Neuron (in vitro differentiated cells): ENCODE results near the gene TPPP2.
"Not testable (repeated sequence)": the region's sequence is repeated elsewhere in the genome, so short reads cannot be mapped to it uniquely, and the experiment has no call there.

ENCODE experiments used
- H2AFZ ChIP-seq: one replicate; pipeline ENCODE4 v1.6.1; 2013; ENCODE audit warnings: low read depth, mild to moderate bottlenecking, inconsistent platforms, low read length, moderate library complexity
- H3K27me3 ChIP-seq: one replicate; pipeline ENCODE4 v1.6.1; 2013; ENCODE audit warnings: low read length; ENCODE audit not compliant: insufficient read depth
- H3K36me3 ChIP-seq: one replicate; pipeline ENCODE4 v1.6.1; 2013; ENCODE audit warnings: low read length; ENCODE audit not compliant: insufficient read depth
- H3K4me1 ChIP-seq: one replicate; pipeline ENCODE4 v1.6.1; 2013; ENCODE audit warnings: low read length; ENCODE audit not compliant: insufficient read depth
- H3K4me3 ChIP-seq: 2 replicates; pipeline ENCODE4 v1.5.1; 2013; ENCODE audit warnings: mild to moderate bottlenecking, low read length, moderate library complexity
- H3K9me3 ChIP-seq: one replicate; pipeline ENCODE4 v1.6.1; 2013; ENCODE audit warnings: low read length

Gene TPPP2

DNA sequence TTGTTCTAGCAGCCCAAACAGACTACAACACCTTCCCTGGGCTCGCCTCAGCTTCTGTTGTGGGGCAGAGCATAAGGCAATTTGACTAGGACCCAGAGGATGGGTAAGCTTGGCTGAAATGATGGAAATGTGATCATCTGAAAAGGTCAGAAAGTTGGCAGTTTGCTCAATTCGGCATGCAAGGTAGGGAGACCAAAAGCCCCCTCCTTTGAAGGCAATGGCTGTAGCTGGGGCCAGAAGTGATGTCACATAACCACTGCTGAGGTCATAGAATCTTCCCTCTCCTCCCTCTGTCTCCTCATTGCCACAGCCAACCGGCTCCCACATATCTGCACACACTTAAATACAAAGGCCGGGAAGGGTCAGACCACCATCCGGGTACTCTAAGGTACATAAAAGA is at the start of gene TPPP2:
Gene TPPP2 (plus strand): TSS at position 301 of the 400 bp plus-strand sequence. CDS start 365 bp downstream, outside the sequence.
- H3K27me3 ChIP-seq, result peaks cover 63% of the 10 kb centered on the region
- no peaks in the 10 kb centered on the region for H3K9me3 ChIP-seq
- H2AFZ ChIP-seq, result no peak within 1 kb of the TSS
- H3K36me3 ChIP-seq, result no peaks in the 10 kb centered on the region
- peaks cover 4% of the 10 kb centered on the region for H3K4me1 ChIP-seq
- no peak within 1 kb of the TSS for H3K4me3 ChIP-seq

DNA sequence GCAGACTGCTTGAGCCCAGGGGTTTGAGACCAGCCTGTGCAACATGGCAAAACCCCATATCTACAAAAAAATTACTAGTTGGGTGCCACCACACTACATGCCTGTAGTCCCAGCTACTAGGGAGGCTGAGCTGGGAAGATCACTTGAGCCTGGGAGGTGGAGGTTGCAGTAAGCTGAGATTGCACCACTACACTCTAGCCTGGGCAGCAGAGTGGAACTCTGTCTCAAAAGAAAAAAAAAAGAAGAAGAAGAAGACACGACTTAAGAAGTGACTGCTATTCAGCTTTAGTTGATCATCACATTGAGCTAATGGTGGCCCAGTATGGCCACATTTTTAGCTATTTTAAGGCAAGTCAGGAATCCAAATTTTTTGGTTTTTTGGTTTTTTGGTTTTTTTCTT is 49.1 kb upstream of the TPPP2 start:
- no peaks in the 10 kb centered on the region for H3K36me3 ChIP-seq
- no peaks in the 10 kb centered on the region for H3K4me1 ChIP-seq
- no peak overlapping the region for H2AFZ ChIP-seq
- H3K9me3 ChIP-seq, result no peaks in the 10 kb centered on the region
- peaks cover 14% of the 10 kb centered on the region for H3K27me3 ChIP-seq
- no peak overlapping the region for H3K4me3 ChIP-seq

DNA sequence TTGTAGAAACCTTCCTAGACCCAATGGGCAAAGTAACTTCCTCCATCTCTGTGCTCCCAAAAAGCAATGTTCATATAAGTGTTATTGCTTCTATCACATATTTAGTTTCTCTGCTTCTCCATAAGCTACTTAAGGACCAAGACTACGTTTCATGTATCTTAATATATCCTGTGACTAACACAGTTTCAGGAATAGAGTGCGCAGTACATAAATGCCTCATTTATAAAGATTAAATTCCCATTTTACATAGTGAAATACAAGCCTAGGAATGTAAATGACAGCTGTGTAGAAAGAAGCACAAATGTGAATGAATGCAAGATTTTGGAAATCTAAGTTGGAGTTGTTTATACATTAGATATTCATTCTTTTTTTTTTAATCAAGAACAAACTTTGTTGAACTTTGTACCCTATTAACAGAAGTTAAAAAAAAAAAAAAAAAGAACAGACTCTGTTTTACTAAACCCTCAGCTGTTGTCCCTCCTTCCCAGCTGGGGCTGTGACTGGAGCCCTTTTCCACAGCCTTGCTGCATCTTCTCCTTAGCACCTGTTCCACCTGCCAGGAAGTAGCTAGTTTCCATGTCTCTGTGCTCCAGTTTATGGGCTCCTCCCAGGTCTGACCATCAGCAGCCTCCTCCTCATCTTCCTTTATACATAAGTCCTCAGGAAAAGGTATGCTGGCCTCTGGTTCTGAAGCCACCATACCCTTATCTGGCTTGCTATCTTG is 47.2 kb upstream of the TPPP2 start:
- no peak overlapping the region for H2AFZ ChIP-seq
- no peaks in the 10 kb centered on the region for H3K9me3 ChIP-seq
- no peak overlapping the region for H3K4me3 ChIP-seq
- H3K36me3 ChIP-seq, result no peaks in the 10 kb centered on the region
- H3K4me1 ChIP-seq, result no peaks in the 10 kb centered on the region
- H3K27me3 ChIP-seq, result peaks cover 10% of the 10 kb centered on the region

DNA sequence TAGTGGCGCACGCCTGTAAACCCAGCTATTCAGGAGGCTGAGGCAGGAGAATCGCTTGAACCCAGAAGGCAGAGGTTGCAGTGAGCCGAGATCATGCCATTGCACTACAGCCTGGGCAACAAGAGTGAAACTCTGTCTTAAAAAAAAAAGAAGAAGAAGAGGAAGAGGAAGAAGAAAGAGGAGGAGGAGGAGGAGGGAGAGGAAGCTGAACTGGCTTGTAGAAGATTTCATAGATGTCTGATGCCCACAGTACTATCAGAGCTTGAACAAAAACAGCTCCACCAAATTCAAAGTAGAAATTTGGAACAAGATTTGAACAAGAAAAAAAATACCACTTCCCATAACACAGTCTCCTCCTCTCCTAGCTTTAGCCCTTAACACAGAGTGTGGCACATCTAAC is 44.4 kb upstream of the TPPP2 start:
- H2AFZ ChIP-seq, H3K36me3 ChIP-seq, H3K9me3 ChIP-seq, H3K4me3 ChIP-seq, H3K4me1 ChIP-seq, H3K27me3 ChIP-seq: not testable (repeated sequence)

DNA sequence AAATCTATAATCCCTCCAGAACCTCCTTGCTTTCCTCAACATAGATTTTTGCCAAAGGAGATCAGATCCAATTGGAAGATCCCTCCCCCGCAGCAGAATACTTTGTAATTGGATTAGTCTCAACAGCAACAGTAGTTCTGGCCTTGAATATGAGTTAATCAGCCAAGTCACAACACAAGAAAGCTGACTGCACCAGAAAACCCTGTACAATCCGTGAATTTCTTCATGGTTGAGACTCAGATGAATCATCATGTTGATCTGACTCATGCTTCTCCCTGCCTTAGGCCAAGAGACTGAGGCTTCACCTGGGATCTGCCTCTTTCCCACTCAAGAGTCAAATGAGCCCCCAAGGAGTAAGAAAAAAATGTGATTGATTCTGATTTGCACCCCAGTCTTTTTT is 43.2 kb upstream of the TPPP2 start:
- no peaks in the 10 kb centered on the region for H3K27me3 ChIP-seq
- H3K36me3 ChIP-seq, result peaks cover 3% of the 10 kb centered on the region
- H3K4me3 ChIP-seq, result no peak overlapping the region
- no peak overlapping the region for H2AFZ ChIP-seq
- peaks cover 14% of the 10 kb centered on the region for H3K4me1 ChIP-seq
- H3K9me3 ChIP-seq, result no peaks in the 10 kb centered on the region

DNA sequence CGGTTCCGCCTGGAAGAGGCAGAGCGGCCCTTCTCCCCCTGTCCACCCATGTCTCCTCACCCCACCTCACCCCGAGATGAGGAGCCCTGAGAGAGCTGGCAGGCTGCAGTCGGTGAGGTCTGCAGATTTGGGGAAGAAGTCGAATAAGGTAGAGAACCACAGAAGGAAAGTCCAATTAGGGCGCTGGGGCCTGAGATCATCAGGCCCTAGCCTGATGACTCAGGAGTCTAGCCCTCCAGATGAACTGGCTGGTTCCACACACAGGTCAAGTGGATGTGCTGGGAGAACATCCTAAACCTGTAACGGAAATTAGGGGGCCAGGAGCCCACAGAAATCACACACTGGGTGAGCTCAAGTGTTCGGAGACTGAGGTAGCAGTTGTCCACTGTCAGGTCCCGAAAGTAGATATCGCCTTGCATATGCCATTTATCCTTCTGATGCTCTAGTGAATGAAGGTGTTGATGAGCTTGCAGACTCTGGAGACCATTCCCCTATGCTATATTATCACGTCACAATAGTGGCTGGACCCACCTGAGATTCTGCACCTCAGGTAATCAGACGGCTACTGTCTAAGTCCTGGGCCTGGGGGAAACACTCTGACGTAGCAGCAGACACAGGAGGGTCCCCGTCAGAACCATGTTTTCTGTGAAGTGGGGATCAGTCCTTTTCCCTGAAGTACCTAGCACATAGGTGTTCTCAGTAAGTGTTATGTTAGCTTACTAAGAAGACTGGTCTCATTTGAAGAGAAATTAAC is 41.1 kb upstream of the TPPP2 start:
- Histone ChIP-seq H3K4me1 (peaks cover 14% of the 10 kb centered on the region), H3K27me3 (no peaks in the 10 kb centered on the region), H3K36me3 (peaks cover 19% of the 10 kb centered on the region), H3K4me3 (peak overlapping the region; percentile 96), H2AFZ (peak overlapping the region; percentile 12), H3K9me3 (no peaks in the 10 kb centered on the region)

DNA sequence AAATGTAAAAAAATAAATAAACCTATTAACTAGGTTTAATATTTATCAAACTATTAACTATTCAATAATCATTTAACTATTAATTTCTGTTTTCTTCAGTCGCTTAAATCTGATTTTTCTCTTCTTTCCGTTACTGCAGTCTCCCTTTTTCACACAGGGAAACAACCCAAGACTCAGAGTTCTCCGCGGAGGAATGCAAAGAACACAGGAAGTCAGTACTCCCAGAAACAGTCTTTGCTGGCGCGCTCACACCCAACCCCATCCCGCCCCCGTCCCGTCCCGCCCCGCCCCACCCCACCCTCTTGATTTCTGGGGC is 40.6 kb upstream of the TPPP2 start:
- Histone ChIP-seq H3K27me3 (no peaks in the 10 kb centered on the region), H3K36me3 (peaks cover 24% of the 10 kb centered on the region), H3K9me3 (no peaks in the 10 kb centered on the region), H2AFZ (peak overlapping the region; percentile 12), H3K4me3 (peak overlapping the region; percentile 96), H3K4me1 (peaks cover 14% of the 10 kb centered on the region)

DNA sequence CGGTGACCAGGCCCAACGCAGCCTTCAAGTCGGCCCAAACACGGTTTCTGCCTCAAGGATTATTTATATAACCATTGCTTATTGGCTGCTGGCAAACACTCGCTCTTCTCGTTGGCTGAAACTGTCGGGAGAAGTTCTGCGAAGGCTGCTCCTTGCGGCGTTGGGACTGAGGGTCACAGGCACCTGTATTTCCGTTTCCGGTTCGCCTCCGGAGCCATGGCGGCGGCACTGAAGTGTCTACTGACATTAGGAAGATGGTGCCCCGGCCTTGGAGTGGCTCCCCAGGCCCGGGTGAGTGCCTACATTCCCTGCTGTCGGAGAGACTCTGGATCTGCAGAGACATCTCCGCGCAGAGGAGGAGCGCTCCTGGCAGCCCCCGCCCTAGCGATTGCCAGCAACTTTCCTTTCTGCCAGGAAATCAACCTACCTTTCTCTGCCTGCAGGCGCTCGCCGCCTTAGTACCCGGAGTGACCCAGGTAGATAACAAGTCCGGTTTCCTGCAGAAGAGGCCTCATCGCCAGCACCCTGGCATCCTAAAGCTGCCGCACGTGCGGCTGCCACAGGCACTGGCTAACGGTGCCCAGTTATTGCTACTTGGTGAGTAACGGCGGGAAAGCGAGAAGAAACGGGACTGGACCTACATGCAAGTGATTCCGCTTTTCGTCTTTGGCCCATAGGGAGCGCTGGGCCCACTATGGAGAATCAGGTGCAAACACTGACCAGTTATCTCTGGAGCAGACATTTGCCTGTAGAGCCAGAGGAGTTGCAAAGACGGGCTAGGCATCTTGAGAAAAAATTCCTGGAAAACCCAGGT is 40.0 kb upstream of the TPPP2 start, which contains the start of gene METTL17:
Gene METTL17 (plus strand): TSS at position 194 of the 814 bp plus-strand sequence. CDS start 23 bp downstream, at position 217.
- H3K36me3 ChIP-seq, result peaks cover 30% of the 10 kb centered on the region
- peak within 1 kb of the TSS; percentile 96 for H3K4me3 ChIP-seq
- H2AFZ ChIP-seq, result peak within 1 kb of the TSS; percentile 89
- H3K27me3 ChIP-seq, result no peaks in the 10 kb centered on the region
- H3K9me3 ChIP-seq, result no peaks in the 10 kb centered on the region
- H3K4me1 ChIP-seq, result peaks cover 14% of the 10 kb centered on the region

DNA sequence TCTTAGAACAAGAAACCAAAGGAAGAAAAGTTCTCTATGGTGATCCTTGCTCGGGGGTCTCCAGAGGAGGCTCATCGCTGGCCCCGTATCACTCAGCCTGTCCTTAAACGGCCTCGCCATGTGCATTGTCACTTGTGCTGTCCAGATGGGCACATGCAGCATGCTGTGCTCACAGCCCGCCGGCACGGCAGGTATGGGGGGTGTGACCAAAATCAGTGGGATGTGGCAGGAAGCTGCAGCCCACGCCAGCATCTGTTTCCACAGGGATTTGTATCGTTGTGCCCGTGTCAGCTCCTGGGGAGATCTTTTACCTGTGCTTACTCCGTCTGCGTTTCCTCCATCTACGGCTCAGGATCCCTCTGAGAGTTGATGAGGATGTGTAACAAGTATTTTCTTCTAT is 33.5 kb upstream of the TPPP2 start:
- H3K9me3 ChIP-seq, result no peaks in the 10 kb centered on the region
- H2AFZ ChIP-seq, result no peak overlapping the region
- no peak overlapping the region for H3K4me3 ChIP-seq
- H3K4me1 ChIP-seq, result peaks cover under 1% of the 10 kb centered on the region
- H3K27me3 ChIP-seq, result no peaks in the 10 kb centered on the region
- H3K36me3 ChIP-seq, result peaks cover 53% of the 10 kb centered on the region

DNA sequence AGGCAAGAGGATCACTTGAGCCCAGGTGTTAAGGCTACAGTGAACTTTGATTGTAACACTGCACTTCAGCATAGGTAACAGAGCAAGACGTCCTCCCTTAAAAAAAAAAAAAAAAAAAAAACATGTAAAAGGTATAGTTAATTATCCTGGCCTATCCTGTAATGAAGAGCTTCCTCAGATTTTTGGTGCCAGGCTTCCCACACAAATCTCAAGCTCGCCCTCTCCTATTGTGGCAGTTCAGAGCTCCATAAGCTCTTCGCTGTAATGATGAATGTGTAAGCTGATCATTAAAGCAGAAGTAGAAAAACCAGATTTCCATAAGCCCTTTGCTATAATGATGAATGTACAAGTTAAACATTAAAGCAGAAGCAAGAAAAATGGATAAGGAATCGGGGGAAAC is 32.9 kb upstream of the TPPP2 start:
- Histone ChIP-seq H3K27me3 (no peaks in the 10 kb centered on the region), H2AFZ (no peak overlapping the region), H3K36me3 (peaks cover 47% of the 10 kb centered on the region)

DNA sequence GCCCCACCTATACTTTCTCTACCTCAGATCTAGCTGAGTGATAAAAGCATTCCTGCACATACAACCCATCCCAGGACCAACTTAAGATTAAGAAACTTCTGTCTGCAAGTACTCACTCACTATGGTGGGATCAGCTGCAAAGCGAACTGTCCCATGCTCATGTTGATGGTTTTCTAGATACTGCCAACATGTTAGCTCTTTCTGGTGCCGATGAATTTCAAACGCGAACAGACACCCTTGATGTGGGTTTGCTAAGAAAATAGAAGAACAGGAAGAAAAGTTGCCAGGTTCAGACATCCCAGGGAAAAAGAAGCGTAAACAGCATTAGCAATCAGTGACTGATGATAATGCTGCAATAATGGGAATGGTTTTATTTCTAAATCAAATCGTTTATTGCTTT is 32.5 kb upstream of the TPPP2 start:
- no peaks in the 10 kb centered on the region for H3K27me3 ChIP-seq

More for the DNA sequence above, 32.9 kb upstream of the TPPP2 start:
- Histone ChIP-seq H3K9me3 (no peaks in the 10 kb centered on the region), H3K4me1 (no peaks in the 10 kb centered on the region), H3K4me3 (no peak overlapping the region)

DNA sequence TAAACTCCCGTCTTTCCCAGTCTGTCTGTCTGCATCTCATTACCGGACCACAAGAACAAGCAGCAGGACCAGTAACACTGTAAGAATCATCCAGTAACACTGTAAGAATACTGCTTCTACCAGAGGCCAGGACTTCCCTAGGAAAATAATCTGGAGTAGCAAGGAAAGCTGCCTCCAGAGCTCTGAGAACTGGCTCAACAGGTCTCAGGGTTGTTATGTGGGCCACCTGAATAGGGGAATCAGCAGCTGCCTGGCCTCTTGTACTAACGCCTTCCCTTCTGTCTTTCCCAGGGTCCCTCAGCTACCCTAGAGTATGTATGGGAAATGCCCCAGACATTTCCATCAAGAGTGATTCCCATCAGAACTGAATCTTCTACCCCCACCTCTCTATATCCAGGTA is 31.9 kb upstream of the TPPP2 start:
- H3K27me3 ChIP-seq, result no peaks in the 10 kb centered on the region
- H3K4me3 ChIP-seq, result no peak overlapping the region
- no peak overlapping the region for H2AFZ ChIP-seq

More for the DNA sequence above, 32.5 kb upstream of the TPPP2 start:
- Histone ChIP-seq H3K9me3 (no peaks in the 10 kb centered on the region), H3K4me3 (no peak overlapping the region), H3K4me1 (no peaks in the 10 kb centered on the region), H2AFZ (no peak overlapping the region), H3K36me3 (peaks cover 43% of the 10 kb centered on the region)

More for the DNA sequence above, 31.9 kb upstream of the TPPP2 start:
- Histone ChIP-seq H3K9me3 (no peaks in the 10 kb centered on the region), H3K4me1 (no peaks in the 10 kb centered on the region), H3K36me3 (peaks cover 37% of the 10 kb centered on the region)
